PC-3 (cell line): ENCODE data around the gene SLC16A3. TPM values are rescaled to one million over a fixed set of nuclear protein-coding genes. Genes with fewer than 3 reads are reported as not detected.

Source experiments
- ATAC-seq: fragments of 200-7000 bp; cut with Tn5 transposase; 2 replicates; pipeline ENCODE4 v1.9.1; 2020; ENCODE audit warnings: mild to moderate bottlenecking, moderate library complexity
- BruUV-seq: library from RNA; stranded (reverse); fragments of 400-500 nt; replicated peaks from 2 replicates; lab custom pipeline; 2021; lab: Mats Ljungman, UMichigan
- CTCF ChIA-PET: fragments of 300-600 bp; sonication (Branson Sonifier 250); formaldehyde crosslinking; loops from one replicate; lab custom pipeline; 2022; ENCODE audit warnings: antibody characterized with exemption; lab: Charles Lee
- POLR2A ChIA-PET: fragments of 300-600 bp; sonication (Branson Sonifier 250); formaldehyde crosslinking; loops from one replicate; lab custom pipeline; 2022; ENCODE audit warnings: antibody characterized with exemption; ENCODE audit not compliant: unreplicated experiment; lab: Charles Lee
- DNase-seq: peaks from one replicate; pipeline ENCODE4 v3.0.0-alpha.2; 2015
- H2AFZ ChIP-seq: fragments of 300-600 bp; sonication (generic); 2 replicates; pipeline ENCODE4 v1.6.0; 2016; ENCODE audit warnings: antibody characterized with exemption, low read length
- H3F3A ChIP-seq: fragments of 300-600 bp; sonication (generic); one replicate; pipeline ENCODE4 v1.6.0; 2017; ENCODE audit warnings: antibody characterized with exemption, low read length, control low read depth, mild to moderate bottlenecking; ENCODE audit not compliant: unreplicated experiment
- H3K27ac ChIP-seq: fragments of 300-600 bp; sonication (generic); 2 replicates; pipeline ENCODE4 v1.5.1; 2016; ENCODE audit warnings: mild to moderate bottlenecking, low read length
- H3K27me3 ChIP-seq: fragments of 300-600 bp; sonication (generic); 2 replicates; pipeline ENCODE4 v1.6.1; 2016; ENCODE audit warnings: low read length, mixed read lengths
- H3K36me3 ChIP-seq: fragments of 300-600 bp; sonication (generic); 2 replicates; pipeline ENCODE4 v1.6.1; 2016; ENCODE audit warnings: low read depth, mixed run types, low read length, mixed read lengths
- H3K4me1 ChIP-seq: fragments of 300-600 bp; sonication (generic); 2 replicates; pipeline ENCODE4 v1.5.1; 2016; ENCODE audit warnings: low read length; ENCODE audit not compliant: insufficient read depth
- H3K4me2 ChIP-seq: fragments of 300-600 bp; sonication (generic); 2 replicates; pipeline ENCODE4 v1.6.0; 2016; ENCODE audit warnings: low read length
- H3K4me3 ChIP-seq: fragments of 300-600 bp; sonication (generic); 2 replicates; pipeline ENCODE4 v1.5.1; 2016; ENCODE audit warnings: mild to moderate bottlenecking, low read length, mixed read lengths
- H3K79me2 ChIP-seq: fragments of 300-600 bp; sonication (generic); 2 replicates; pipeline ENCODE4 v1.6.1; 2017; ENCODE audit warnings: low read length, mixed read lengths
- H3K9ac ChIP-seq: fragments of 300-600 bp; sonication (generic); 2 replicates; pipeline ENCODE4 v1.6.0; 2016; ENCODE audit warnings: mild to moderate bottlenecking, low read length
- H3K9me2 ChIP-seq: fragments of 300-600 bp; sonication (generic); replicated peaks from 2 replicates; pipeline ENCODE4 v1.6.1; 2016; ENCODE audit warnings: mixed run types, low read length, mixed read lengths
- H3K9me3 ChIP-seq: fragments of 300-600 bp; sonication (generic); 2 replicates; pipeline ENCODE4 v1.6.1; 2016; ENCODE audit warnings: low read length, mixed read lengths
- H4K20me1 ChIP-seq: fragments of 300-600 bp; sonication (generic); 2 replicates; pipeline ENCODE4 v1.6.1; 2016; ENCODE audit warnings: low read length, mixed read lengths
- EZH2 ChIP-seq: fragments of 300-600 bp; sonication (generic); IDR thresholded peaks from one replicate; pipeline ENCODE4 v1.6.1; 2017; ENCODE audit warnings: antibody characterized with exemption, mild to moderate bottlenecking, low read length; ENCODE audit not compliant: unreplicated experiment
- EZH2phosphoT487 ChIP-seq: fragments of 300-600 bp; sonication (generic); IDR thresholded peaks from 2 replicates; pipeline ENCODE4 v1.6.1; 2018; ENCODE audit warnings: mild to moderate bottlenecking, antibody characterized with exemption, low read length, borderline replicate concordance
- intact Hi-C: fragments of 100-400 bp; cut with micrococcal nuclease; formaldehyde crosslinking; loops from 2 replicates; pipeline ENCODE4 v1.9.0; 2023
- total RNA-seq: library from RNA; depleted of rRNA; stranded (reverse); fragments of >200 nt; gene quantifications from 2 replicates; pipeline ENCODE4 v1.2.3, GENCODE V29; 2014
- TF ChIP-seq, protein P1 (sequence below): fragments of 300-600 bp; sonication (generic); conservative IDR thresholded peaks from 2 replicates; pipeline ENCODE4 v1.5.1; 2017; ENCODE audit warnings: antibody characterized with exemption, low read depth, mild to moderate bottlenecking, low read length

The SLC16A3 gene
- total RNA-seq, 1 experiment from 2014 or later = 286 TPM

GRCh38 chr17:82243648-82244412 is 15.0 kb downstream of the SLC16A3 start:
- H3K4me1 ChIP-seq = peaks cover 51% of the 10 kb centered on the region
- no peak for ATAC-seq

GRCh38 chr17:82244413-82245133 is 15.7 kb downstream of the SLC16A3 start:
- Histone ChIP-seq H4K20me1 (peaks cover 23% of the 10 kb centered on the region), H3K9me2 (no peaks in the 10 kb centered on the region), H3K9ac (no peak overlapping the region), H3K27me3 (no peaks in the 10 kb centered on the region), H2AFZ (no peak overlapping the region), H3K36me3 (peaks cover 58% of the 10 kb centered on the region), H3K4me3 (no peak overlapping the region), H3F3A (peaks cover 62% of the 10 kb centered on the region), H3K27ac (no peak overlapping the region), H3K79me2 (peaks cover 15% of the 10 kb centered on the region; the same call in 1 of the 2 replicates), H3K4me2 (no peak overlapping the region), H3K4me1 (peaks cover 49% of the 10 kb centered on the region), H3K9me3 (no peaks in the 10 kb centered on the region)
- POLR2A ChIA-PET = no interaction called here
- CTCF ChIA-PET = interaction anchor here (0.5 kb wide), 1 partner anchor 10 kb away, joined by 6 read pairs; no protein-coding TSS in a partner anchor
- TF ChIP-seq EZH2phosphoT487 = no peak
- TF ChIP-seq, protein P1, sequence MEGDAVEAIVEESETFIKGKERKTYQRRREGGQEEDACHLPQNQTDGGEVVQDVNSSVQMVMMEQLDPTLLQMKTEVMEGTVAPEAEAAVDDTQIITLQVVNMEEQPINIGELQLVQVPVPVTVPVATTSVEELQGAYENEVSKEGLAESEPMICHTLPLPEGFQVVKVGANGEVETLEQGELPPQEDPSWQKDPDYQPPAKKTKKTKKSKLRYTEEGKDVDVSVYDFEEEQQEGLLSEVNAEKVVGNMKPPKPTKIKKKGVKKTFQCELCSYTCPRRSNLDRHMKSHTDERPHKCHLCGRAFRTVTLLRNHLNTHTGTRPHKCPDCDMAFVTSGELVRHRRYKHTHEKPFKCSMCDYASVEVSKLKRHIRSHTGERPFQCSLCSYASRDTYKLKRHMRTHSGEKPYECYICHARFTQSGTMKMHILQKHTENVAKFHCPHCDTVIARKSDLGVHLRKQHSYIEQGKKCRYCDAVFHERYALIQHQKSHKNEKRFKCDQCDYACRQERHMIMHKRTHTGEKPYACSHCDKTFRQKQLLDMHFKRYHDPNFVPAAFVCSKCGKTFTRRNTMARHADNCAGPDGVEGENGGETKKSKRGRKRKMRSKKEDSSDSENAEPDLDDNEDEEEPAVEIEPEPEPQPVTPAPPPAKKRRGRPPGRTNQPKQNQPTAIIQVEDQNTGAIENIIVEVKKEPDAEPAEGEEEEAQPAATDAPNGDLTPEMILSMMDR = peak; percentile 72
- ATAC-seq (no peak), DNase-seq (peak; percentile 50)
- intact Hi-C loops = loop anchor here (2.0 to 10.0 kb wide), 3 partner anchors 37 to 210 kb away; partner anchors contain the start of genes CYBC1 and NARF
- no TSS peak for BruUV-seq

More at GRCh38 chr17:82243648-82244412, 15.0 kb downstream of the SLC16A3 start:
- peaks cover 24% of the 10 kb centered on the region for H4K20me1 ChIP-seq
- peaks cover 66% of the 10 kb centered on the region for H3F3A ChIP-seq
- intact Hi-C loops = loop anchor here (2.0 to 10.0 kb wide), 3 partner anchors 37 to 211 kb away; partner anchors contain the start of genes CYBC1 and NARF
- H3K79me2 ChIP-seq = peaks cover 18% of the 10 kb centered on the region; the same call in 1 of the 2 replicates
- TSS peak; percentile 11 for BruUV-seq
- H3K27ac ChIP-seq = no peak overlapping the region
- H3K27me3 ChIP-seq = no peaks in the 10 kb centered on the region
- peaks cover 51% of the 10 kb centered on the region for H3K36me3 ChIP-seq
- no peak overlapping the region for H3K4me3 ChIP-seq
- POLR2A ChIA-PET = no interaction called here
- no peak overlapping the region for H3K4me2 ChIP-seq
- CTCF ChIA-PET = no interaction called here
- no peaks in the 10 kb centered on the region for H3K9me2 ChIP-seq
- no peak overlapping the region for H3K9ac ChIP-seq
- H3K9me3 ChIP-seq = no peaks in the 10 kb centered on the region
- TF ChIP-seq, protein P1 = no peak
- TF ChIP-seq EZH2 (no peak), EZH2phosphoT487 (no peak)
- peak; percentile 33 for DNase-seq
- H2AFZ ChIP-seq = no peak overlapping the region
